ENCODE measurements around the gene HIPK1.
"Not testable (repeated sequence)": the region's sequence is repeated elsewhere in the genome, so short reads cannot be mapped to it uniquely, and the experiment has no call there.

Gene HIPK1

DNA sequence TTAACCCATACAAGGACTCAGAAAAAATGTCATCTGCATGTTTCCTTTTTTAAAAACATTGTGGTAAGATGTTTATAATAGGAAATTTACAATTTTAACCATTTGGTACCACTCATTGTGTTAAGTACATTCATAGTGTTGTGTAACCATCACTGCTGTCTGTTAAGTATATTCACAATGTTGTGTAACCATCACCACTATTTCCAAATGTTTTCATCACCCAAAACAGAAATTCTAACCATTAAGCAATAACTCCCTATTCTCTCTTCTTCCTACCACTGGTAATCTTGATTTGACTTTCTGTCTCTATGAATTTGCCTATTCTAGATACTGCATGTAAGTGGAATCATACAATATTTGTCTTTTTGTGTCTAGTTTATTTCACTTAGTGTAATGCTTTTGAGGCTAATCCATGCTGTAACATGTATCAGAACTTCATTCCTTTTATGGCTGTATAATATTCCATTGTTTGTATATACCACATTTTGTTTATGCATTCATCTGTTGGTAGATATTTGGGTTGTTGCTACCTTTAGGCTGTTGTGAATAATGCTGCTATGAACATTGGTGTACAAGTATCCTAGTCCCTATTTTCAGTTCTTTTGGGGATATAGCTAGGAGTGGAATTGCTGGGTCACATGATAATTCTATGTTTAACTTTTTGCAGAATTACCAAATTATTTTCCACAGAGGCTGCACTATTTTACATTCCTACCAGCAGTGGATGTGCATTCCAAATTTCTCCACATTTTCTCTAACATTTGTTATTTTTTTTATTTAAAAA, 14.1 kb downstream of the HIPK1 start:
- no peak for DNase-seq

- no peak for DNase-seq
These were observed 16.2 kb downstream of the HIPK1 start for GRCh38 chr1:113945329-113945728.

- DNase-seq: no peak
These were observed 17.0 kb downstream of the HIPK1 start for GRCh38 chr1:113946112-113946511.

DNA sequence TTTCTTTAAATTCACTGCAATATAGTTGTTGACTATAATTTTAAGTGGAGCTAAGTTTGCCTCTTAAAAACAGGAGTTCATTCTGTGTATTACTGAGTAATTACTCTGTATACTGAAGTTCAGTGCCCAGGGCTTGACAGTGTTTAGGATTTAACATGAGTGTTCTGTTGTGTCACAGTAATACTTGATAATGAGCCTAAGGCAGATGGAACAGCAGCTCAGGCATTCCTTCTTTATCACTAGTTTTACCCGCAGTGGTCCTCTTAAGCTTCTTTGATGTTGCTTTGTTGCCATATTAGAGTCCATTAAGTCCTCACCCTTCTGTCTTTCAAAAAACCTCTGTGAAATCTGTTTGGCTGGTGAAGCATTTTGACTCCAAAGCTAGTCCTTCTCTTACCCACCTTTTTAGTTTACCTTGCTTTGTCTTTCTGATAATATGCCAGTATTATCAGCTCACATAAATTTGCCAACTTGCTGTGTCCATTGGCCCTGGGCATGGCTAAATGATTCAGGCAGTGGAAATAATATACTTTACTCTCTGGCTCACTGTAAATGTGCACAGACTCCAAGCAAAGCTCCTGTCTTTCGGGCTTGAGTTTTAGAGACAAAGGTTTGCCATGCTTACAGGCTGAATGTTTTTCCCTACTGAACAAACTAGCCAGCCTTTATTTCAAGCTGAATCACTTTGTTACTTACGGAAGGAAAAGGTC, 17.7 kb downstream of the HIPK1 start:
- DNase-seq: peak in 1 of 51 donors; percentile 44

GRCh38 chr1:113947388-113948107, 18.4 kb downstream of the HIPK1 start:
- no peak for DNase-seq

DNA sequence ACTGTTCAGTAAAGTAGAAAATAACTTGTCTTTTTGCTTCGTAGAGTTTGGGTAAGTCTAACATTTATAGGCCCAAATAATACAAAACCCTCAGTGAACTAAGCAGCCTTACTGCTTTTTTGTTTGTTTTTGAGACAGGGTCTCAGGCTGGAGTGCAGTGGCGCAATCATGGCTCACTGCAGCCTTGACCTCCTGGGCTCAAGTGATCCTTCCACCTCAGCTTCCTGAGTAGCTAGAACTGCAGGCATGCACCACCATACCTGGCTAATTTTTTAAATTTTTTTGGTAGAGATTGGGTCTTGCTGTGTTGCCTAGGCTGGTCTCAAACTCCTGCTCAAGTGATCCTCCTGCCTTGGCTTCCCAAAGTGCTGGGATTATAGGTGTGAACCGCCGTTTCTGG, 19.0 kb downstream of the HIPK1 start:
- DNase-seq: not testable (repeated sequence)

- peak in 1 of 51 donors; percentile 11 for DNase-seq
These were observed 19.9 kb downstream of the HIPK1 start for GRCh38 chr1:113949007-113949406.

DNA sequence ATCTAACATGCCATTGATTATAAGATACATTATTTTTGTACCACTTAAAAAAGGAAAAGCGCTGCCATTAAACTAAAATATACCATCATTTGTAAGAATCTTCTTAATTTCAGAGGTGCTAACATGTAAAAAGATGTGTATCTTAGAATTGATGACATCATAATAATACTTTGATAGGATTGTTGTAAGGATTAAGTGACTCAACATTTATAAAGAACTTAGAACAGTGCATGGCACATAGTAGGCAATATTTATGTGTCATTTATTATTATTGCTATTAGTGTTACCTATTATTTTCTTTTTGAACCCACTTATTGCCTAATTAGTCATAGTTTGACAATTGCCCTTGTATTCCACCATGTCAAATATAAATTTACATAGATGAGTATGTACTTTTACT, 21.8 kb downstream of the HIPK1 start:
- no peak for DNase-seq

DNA sequence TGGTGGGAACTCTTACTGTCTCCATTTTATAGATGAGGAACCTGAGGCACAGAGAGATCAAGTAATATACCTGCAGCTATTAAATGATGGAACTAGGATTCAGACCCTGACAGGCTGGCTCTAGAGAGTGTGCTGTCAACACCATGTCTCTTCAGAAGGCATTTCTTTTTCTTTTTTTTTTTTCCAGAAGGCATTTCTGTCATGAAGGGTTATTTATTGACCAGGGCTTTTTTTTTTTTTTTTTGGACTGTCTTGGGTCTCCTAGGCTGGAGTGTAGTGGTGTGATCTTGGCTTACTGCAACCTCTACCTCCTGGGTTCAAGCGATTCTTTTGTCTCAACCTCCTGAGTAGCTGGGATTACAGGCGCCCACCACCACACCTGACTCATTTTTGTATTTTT, 22.6 kb downstream of the HIPK1 start:
- DNase-seq: no peak

DNA sequence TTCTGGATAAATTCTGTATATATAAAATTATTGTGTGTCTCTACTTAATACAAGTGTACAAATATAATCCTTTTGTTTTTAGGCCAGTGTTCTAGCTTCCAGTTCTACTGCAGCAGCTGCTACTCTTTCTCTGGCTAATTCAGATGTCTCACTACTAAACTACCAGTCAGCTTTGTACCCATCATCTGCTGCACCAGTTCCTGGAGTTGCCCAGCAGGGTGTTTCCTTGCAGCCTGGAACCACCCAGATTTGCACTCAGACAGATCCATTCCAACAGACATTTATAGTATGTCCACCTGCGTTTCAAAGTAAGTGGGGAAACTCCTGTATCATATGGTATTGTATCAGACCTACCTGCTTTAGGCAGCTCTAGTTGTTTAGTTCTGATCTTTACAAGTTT, 28.9 kb downstream of the HIPK1 start:
- no peak for DNase-seq

GRCh38 chr1:113958691-113959090, 29.6 kb downstream of the HIPK1 start:
- DNase-seq: no peak

DNA sequence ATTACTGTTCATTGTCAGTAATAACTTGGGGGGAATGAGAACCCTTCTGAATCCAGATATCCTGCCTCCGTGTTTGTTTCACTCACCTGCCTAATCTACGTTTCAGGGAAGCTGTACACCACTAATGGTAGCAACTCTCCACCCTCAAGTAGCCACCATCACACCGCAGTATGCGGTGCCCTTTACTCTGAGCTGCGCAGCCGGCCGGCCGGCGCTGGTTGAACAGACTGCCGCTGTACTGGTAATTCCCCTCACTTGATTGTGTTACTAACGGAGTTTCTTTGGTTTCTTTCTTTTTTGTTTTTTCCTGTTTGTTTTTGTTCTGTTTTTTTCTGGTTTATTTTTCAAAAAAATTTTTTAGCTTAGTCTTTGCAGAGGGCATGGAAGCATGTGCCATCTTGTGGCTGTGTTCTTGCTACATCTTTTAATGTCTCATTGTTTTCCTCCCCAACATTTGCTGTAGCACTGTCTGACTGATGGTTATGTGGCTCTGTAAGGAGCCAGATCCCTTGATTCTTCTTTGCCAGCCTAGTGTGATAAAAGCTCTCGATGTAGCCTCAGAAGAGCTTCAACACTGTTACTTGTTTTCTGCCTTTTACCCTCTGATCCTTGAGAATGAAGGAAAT, 34.3 kb downstream of the HIPK1 start:
- DNase-seq: peak in 1 of 51 donors; percentile 6

- DNase-seq: no peak
These were observed 36.7 kb downstream of the HIPK1 start for GRCh38 chr1:113965703-113966412.

GRCh38 chr1:113972954-113973353, 43.8 kb downstream of the HIPK1 start:
- no peak for DNase-seq

GRCh38 chr1:113975211-113975895, 46.2 kb downstream of the HIPK1 start:
- no peak for DNase-seq

DNA sequence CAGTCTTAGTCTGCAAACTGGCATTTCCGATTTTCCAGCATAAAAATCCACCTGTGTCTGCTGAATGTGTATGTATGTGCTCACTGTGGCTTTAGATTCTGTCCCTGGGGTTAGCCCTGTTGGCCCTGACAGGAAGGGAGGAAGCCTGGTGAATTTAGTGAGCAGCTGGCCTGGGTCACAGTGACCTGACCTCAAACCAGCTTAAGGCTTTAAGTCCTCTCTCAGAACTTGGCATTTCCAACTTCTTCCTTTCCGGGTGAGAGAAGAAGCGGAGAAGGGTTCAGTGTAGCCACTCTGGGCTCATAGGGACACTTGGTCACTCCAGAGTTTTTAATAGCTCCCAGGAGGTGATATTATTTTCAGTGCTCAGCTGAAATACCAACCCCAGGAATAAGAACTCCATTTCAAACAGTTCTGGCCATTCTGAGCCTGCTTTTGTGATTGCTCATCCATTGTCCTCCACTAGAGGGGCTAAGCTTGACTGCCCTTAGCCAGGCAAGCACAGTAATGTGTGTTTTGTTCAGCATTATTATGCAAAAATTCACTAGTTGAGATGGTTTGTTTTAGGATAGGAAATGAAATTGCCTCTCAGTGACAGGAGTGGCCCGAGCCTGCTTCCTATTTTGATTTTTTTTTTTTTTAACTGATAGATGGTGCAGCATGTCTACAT, 47.6 kb downstream of the HIPK1 start:
- peak in 1 of 51 donors; percentile 5 for DNase-seq

- no peak for DNase-seq
These were observed 48.8 kb downstream of the HIPK1 start for GRCh38 chr1:113977906-113978305.

DNA sequence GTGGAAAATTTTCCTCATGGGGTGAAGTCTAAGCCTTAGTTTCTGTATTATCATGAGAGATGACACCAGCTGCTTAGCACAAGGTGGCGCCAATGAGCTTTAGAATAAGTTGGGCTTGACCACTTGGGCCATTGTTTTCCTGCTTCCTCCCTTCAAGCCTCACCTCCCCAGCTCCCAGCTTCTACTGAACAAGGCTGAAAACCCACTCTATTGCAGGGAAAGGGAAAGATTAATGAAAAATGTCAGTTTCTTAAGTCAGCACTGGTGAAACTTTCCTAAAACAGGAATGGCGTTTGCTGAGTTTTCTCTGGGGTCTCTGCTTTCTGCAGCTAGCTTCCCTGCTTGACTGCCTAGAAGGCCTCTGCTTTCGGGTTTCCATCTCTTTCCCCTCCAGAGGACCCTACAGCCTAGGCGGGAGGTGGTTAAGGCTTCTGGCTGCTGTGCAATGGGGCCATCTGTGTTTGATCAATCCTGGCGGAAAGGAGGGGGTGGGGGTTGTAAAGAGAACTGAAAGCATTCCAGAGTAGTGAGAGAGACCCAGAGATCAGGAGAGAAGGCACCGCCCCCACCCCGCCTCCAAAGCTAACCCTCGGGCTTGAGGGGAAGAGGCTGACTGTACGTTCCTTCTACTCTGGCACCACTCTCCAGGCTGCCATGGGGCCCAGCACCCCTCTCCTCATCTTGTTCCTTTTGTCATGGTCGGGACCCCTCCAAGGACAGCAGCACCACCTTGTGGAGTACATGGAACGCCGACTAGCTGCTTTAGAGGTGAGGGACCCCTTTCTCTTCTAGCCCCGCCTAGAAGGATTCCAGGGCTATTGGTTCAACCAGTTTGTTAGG, 50.0 kb downstream of the HIPK1 start, which contains the start of gene OLFML3:
Gene OLFML3, plus strand, starts transcription at position 612 of the 840 bp plus-strand sequence. Its CDS starts 43 bp downstream, at position 655.
- DNase-seq: peak in 39 of 51 donors; percentile 13 to 85 (median 57)

GRCh38 chr1:113980110-113980509, 51.0 kb downstream of the HIPK1 start:
- peak in 9 of 51 donors; percentile 4 to 23 (median 11) for DNase-seq
